RKO (cell line): Measurements from ENCODE around the gene EEF1A2.
A peak's percentile ranks its signal among the peaks of the same experiment; 100 is the strongest.

Source experiments
- DNase-seq: peaks from one replicate; pipeline ENCODE4 v3.0.0-alpha.2; 2016; ENCODE audit warnings: low spot score

Gene EEF1A2

GRCh38 chr20:63500151-63500901, 1.4 kb upstream of the EEF1A2 start:
- DNase-seq = no peak

GRCh38 chr20:63499338-63499969, 571 bp upstream of the EEF1A2 start:
- DNase-seq = no peak

GRCh38 chr20:63497946-63498935, 642 bp downstream of the EEF1A2 start:
- peak; percentile 43 for DNase-seq

- no peak for DNase-seq
Measured at GRCh38 chr20:63497138-63497945, 1.5 kb downstream of the EEF1A2 start.

- no peak for DNase-seq
Measured at GRCh38 chr20:63496596-63497120, 2.2 kb downstream of the EEF1A2 start.

GRCh38 chr20:63495741-63496595, 2.9 kb downstream of the EEF1A2 start:
- DNase-seq = peak; percentile 69

- no peak for DNase-seq
Measured at GRCh38 chr20:63495167-63495720, 3.6 kb downstream of the EEF1A2 start.

- no peak for DNase-seq
Measured at GRCh38 chr20:63494420-63495166, 4.3 kb downstream of the EEF1A2 start.

GRCh38 chr20:63494084-63494419, 4.8 kb downstream of the EEF1A2 start:
- DNase-seq = no peak

GRCh38 chr20:63493563-63494020, 5.3 kb downstream of the EEF1A2 start:
- DNase-seq = no peak

GRCh38 chr20:63492982-63493381, 5.9 kb downstream of the EEF1A2 start:
- DNase-seq = no peak

- no peak for DNase-seq
Measured at GRCh38 chr20:63492518-63492917, 6.4 kb downstream of the EEF1A2 start.

GRCh38 chr20:63491635-63492230, 7.2 kb downstream of the EEF1A2 start:
- no peak for DNase-seq

GRCh38 chr20:63491078-63491477, 7.8 kb downstream of the EEF1A2 start:
- DNase-seq = no peak

GRCh38 chr20:63490416-63490815, 8.5 kb downstream of the EEF1A2 start:
- no peak for DNase-seq

GRCh38 chr20:63488315-63489251, 10.3 kb downstream of the EEF1A2 start:
- no peak for DNase-seq

GRCh38 chr20:63487781-63488241, 11.1 kb downstream of the EEF1A2 start:
- DNase-seq = no peak
